KMS-11 (cell line): ENCODE results near the gene GPATCH4.
A peak's percentile ranks its signal among the peaks of the same experiment; 100 is the strongest.

Experiments used
- H2AFZ ChIP-seq: fragments of 200-600 bp; sonication (generic); 2 replicates; pipeline ENCODE4 v1.6.1; 2016; ENCODE audit warnings: antibody characterized with exemption, mixed run types, low read depth
- H3K27ac ChIP-seq: fragments of 200-600 bp; sonication (generic); 2 replicates; pipeline ENCODE4 v1.6.1; 2016; ENCODE audit warnings: mild to moderate bottlenecking, mixed run types
- H3K27me3 ChIP-seq: fragments of 200-600 bp; sonication (generic); 2 replicates; pipeline ENCODE4 v1.6.1; 2017; ENCODE audit warnings: mild to moderate bottlenecking, low read depth, mixed run types, moderate library complexity; ENCODE audit not compliant: insufficient read depth
- H3K36me3 ChIP-seq: fragments of 200-600 bp; sonication (generic); 2 replicates; pipeline ENCODE4 v1.6.1; 2017; ENCODE audit warnings: mild to moderate bottlenecking, mixed run types; ENCODE audit not compliant: insufficient read depth
- H3K4me1 ChIP-seq: fragments of 200-600 bp; sonication (generic); 2 replicates; pipeline ENCODE4 v1.6.1; 2016; ENCODE audit warnings: mild to moderate bottlenecking, low read depth, mixed run types; ENCODE audit not compliant: poor library complexity, severe bottlenecking
- H3K4me2 ChIP-seq: fragments of 200-600 bp; sonication (generic); 2 replicates; pipeline ENCODE4 v1.7.0; 2016; ENCODE audit warnings: mild to moderate bottlenecking, mixed run types
- H3K4me3 ChIP-seq: fragments of 200-600 bp; sonication (generic); IDR thresholded peaks from 2 replicates; pipeline ENCODE4 v1.6.1; 2017; ENCODE audit warnings: low read depth, low read length, mixed read lengths; ENCODE audit not compliant: insufficient read depth
- H3K79me2 ChIP-seq: fragments of 200-600 bp; sonication (generic); 2 replicates; pipeline ENCODE4 v1.6.1; 2016; ENCODE audit warnings: low read depth, mixed run types; ENCODE audit not compliant: insufficient read depth
- H3K9ac ChIP-seq: fragments of 200-600 bp; sonication (generic); 2 replicates; pipeline ENCODE4 v1.6.1; 2016; ENCODE audit warnings: mild to moderate bottlenecking, mixed run types
- H4K20me1 ChIP-seq: fragments of 200-600 bp; sonication (generic); 2 replicates; pipeline ENCODE4 v1.6.1; 2016; ENCODE audit warnings: mild to moderate bottlenecking, mixed run types; ENCODE audit not compliant: insufficient read depth
- CTCF ChIP-seq: fragments of 200-600 bp; sonication (generic); conservative IDR thresholded peaks from 2 replicates; pipeline ENCODE4 v1.6.1; 2017; ENCODE audit warnings: low read depth, mild to moderate bottlenecking, antibody characterized with exemption, low read length, moderate library complexity, mixed read lengths

GPATCH4 gene

GRCh38 chr1:156586892-156587477, 14.3 kb downstream of the GPATCH4 start:
- H3K4me3 ChIP-seq = no peak overlapping the region

GRCh38 chr1:156586323-156586722, 15.0 kb downstream of the GPATCH4 start:
- H3K79me2 ChIP-seq = no peaks in the 10 kb centered on the region
- H3K36me3 ChIP-seq = no peaks in the 10 kb centered on the region
- no peaks in the 10 kb centered on the region for H4K20me1 ChIP-seq
- H3K4me3 ChIP-seq = no peak overlapping the region
- no peak overlapping the region for H3K9ac ChIP-seq
- no peak overlapping the region for H3K27ac ChIP-seq
- no peak overlapping the region for H3K4me2 ChIP-seq
- H3K27me3 ChIP-seq = no peaks in the 10 kb centered on the region
- TF ChIP-seq CTCF = no peak
- no peak overlapping the region for H2AFZ ChIP-seq
- peaks cover 22% of the 10 kb centered on the region for H3K4me1 ChIP-seq

More at GRCh38 chr1:156586892-156587477, 14.3 kb downstream of the GPATCH4 start:
- peaks cover 2% of the 10 kb centered on the region; the same call in 1 of the 2 replicates for H3K79me2 ChIP-seq
- no peaks in the 10 kb centered on the region for H3K36me3 ChIP-seq
- H3K27me3 ChIP-seq = no peaks in the 10 kb centered on the region
- no peaks in the 10 kb centered on the region for H4K20me1 ChIP-seq
- H3K9ac ChIP-seq = no peak overlapping the region
- TF ChIP-seq CTCF = no peak
- peaks cover 23% of the 10 kb centered on the region for H3K4me1 ChIP-seq
- H2AFZ ChIP-seq = no peak overlapping the region
- H3K27ac ChIP-seq = no peak overlapping the region
- no peak overlapping the region for H3K4me2 ChIP-seq

- Histone ChIP-seq H3K4me2 (peak overlapping the region; percentile 26; the same call in 1 of the 2 replicates), H3K27ac (no peak overlapping the region), H3K9ac (no peak overlapping the region), H2AFZ (peak overlapping the region; percentile 46; the same call in 1 of the 2 replicates), H3K79me2 (no peaks in the 10 kb centered on the region), H3K27me3 (no peaks in the 10 kb centered on the region), H3K36me3 (no peaks in the 10 kb centered on the region), H3K4me1 (peaks cover 11% of the 10 kb centered on the region), H3K4me3 (no peak overlapping the region), H4K20me1 (no peaks in the 10 kb centered on the region)
- TF ChIP-seq CTCF = peak; percentile 41
Observed at GRCh38 chr1:156584813-156585212, 16.5 kb downstream of the GPATCH4 start.

GRCh38 chr1:156583821-156584622, 17.3 kb downstream of the GPATCH4 start:
- peaks cover 11% of the 10 kb centered on the region for H3K4me1 ChIP-seq
- H3K27ac ChIP-seq = no peak overlapping the region
- H2AFZ ChIP-seq = peak overlapping the region; percentile 46
- H3K79me2 ChIP-seq = no peaks in the 10 kb centered on the region
- no peaks in the 10 kb centered on the region for H3K36me3 ChIP-seq
- H3K4me3 ChIP-seq = no peak overlapping the region
- TF ChIP-seq CTCF = peak; percentile 99
- no peaks in the 10 kb centered on the region for H4K20me1 ChIP-seq
- H3K9ac ChIP-seq = no peak overlapping the region
- H3K4me2 ChIP-seq = peak overlapping the region; percentile 26
- H3K27me3 ChIP-seq = no peaks in the 10 kb centered on the region
